Natural killer cell (primary cell): ENCODE measurements around the gene RAB21. TPM values are rescaled to one million over a fixed set of nuclear protein-coding genes. Genes with fewer than 3 reads are reported as not detected.

Experiments
- ATAC-seq, 3 donors: fragments of 150-1000 bp in 2 of 3; fragments of 200-7000 bp in 1 of 3; cut with Tn5 transposase; 1 replicate in 1 of 3; 2 replicates in 2 of 3; pipeline ENCODE4 v1.10.0; 2021; ENCODE audit warnings: mild to moderate bottlenecking in 2 of 3, moderate library complexity in 2 of 3
- DNase-seq, 2 donors: peaks; one replicate each; pipeline versions ENCODE4 v3.0.0 to v3.0.0-alpha.2; 2013 to 2021; ENCODE audit warnings: mixed read lengths in 1 of 2
- H3K27ac ChIP-seq: one replicate; pipeline ENCODE4 v1.5.1; 2013; ENCODE audit warnings: mild to moderate bottlenecking, low read length
- H3K27me3 ChIP-seq: one replicate; pipeline ENCODE4 v1.6.1; 2013; ENCODE audit warnings: low read length; ENCODE audit not compliant: control insufficient read depth, insufficient read depth
- H3K36me3 ChIP-seq: one replicate; pipeline ENCODE4 v1.6.1; 2013; ENCODE audit warnings: low read length; ENCODE audit not compliant: control insufficient read depth, insufficient read depth
- H3K4me1 ChIP-seq: one replicate; pipeline ENCODE4 v1.6.1; 2013; ENCODE audit warnings: low read length; ENCODE audit not compliant: control insufficient read depth, insufficient read depth
- H3K4me3 ChIP-seq: one replicate; pipeline ENCODE4 v1.5.1; 2013; ENCODE audit warnings: low read length
- H3K9me3 ChIP-seq: one replicate; pipeline ENCODE4 v1.6.1; 2013; ENCODE audit warnings: low read length; ENCODE audit not compliant: control insufficient read depth, insufficient read depth
- H3K27ac Mint-ChIP-seq, 2 donors: one replicate each; pipeline ENCODE4 v1.8.0; 2022; ENCODE audit warnings: mild to moderate bottlenecking in 2 of 2, mixed read lengths in 2 of 2, moderate library complexity in 1 of 2
- H3K27me3 Mint-ChIP-seq, 2 donors: one replicate each; pipeline ENCODE4 v1.8.0; 2022; ENCODE audit warnings: low read depth in 2 of 2, mixed read lengths in 2 of 2
- H3K36me3 Mint-ChIP-seq: one replicate; pipeline ENCODE4 v1.8.0; 2022; ENCODE audit warnings: mixed read lengths
- H3K4me1 Mint-ChIP-seq, 2 donors: one replicate each; pipeline ENCODE4 v1.8.0; 2022; ENCODE audit warnings: mixed read lengths in 2 of 2
- H3K4me3 Mint-ChIP-seq: one replicate; pipeline ENCODE4 v1.8.0; 2022; ENCODE audit warnings: mild to moderate bottlenecking, moderate library complexity, mixed read lengths
- H3K9me3 Mint-ChIP-seq, 2 donors: one replicate each; pipeline ENCODE4 v1.8.0; 2022; ENCODE audit warnings: mixed read lengths in 2 of 2
- CTCF ChIP-seq: fragments of 200-600 bp; IDR thresholded peaks from one replicate; pipeline ENCODE4 v1.8.0; 2022; ENCODE audit warnings: antibody characterized with exemption
- WGBS: methylation state at CpG from one replicate; pipeline ENCODE4 v1.1.7; 2013; ENCODE audit warnings: missing lambda C conversion rate; ENCODE audit not compliant: insufficient coverage; 5-methylcytosine and 5-hydroxymethylcytosine counted together
- intact Hi-C: fragments of 100-400 bp; cut with micrococcal nuclease; formaldehyde crosslinking; loops from one replicate; pipeline ENCODE4 v1.14.2; 2022
- total RNA-seq, 4 donors: library from RNA; stranded (reverse); fragments of 120-200 nt in 1 of 4; gene quantifications; one replicate each; pipeline versions ENCODE4 v1.2.3 to v1.2.4, GENCODE V29; 2013 to 2022

Gene RAB21
- total RNA-seq, 3 donors from 2014 or later (not counting 1 experiment from before 2014, with no cell fraction given) = 62.5 to 84.9 (median 68.7) TPM

GRCh38 chr12:71768900-71769299 is 14.2 kb downstream of the RAB21 start:
- Mint-ChIP-seq H3K36me3 (no peaks in the 10 kb centered on the region), H3K4me3 (no peak overlapping the region), H3K27ac (peak overlapping the region in 1 of 2 donors; percentile 22), H3K27me3 (no peaks in the 10 kb centered on the region), H3K9me3 (no peaks in the 10 kb centered on the region), H3K4me1 (peaks cover 41 to 56% of the 10 kb centered on the region in 2 donors)
- Histone ChIP-seq H3K9me3 (no peaks in the 10 kb centered on the region), H3K27ac (no peak overlapping the region), H3K4me1 (no peaks in the 10 kb centered on the region), H3K4me3 (no peak overlapping the region), H3K27me3 (no peaks in the 10 kb centered on the region), H3K36me3 (peaks cover 27% of the 10 kb centered on the region)
- intact Hi-C loops = no loop called here
- no peak for DNase-seq
- no peak for TF ChIP-seq CTCF
- no CpG with 5 or more reads among the region's 2 CpGs for WGBS
- ATAC-seq = peak in 1 of 3 donors; percentile 25

GRCh38 chr12:71771069-71771468 is 16.4 kb downstream of the RAB21 start:
- WGBS = 100% methylated on average over 1 of the region's 2 CpGs
- no peak for TF ChIP-seq CTCF
- H3K4me3 ChIP-seq = no peak overlapping the region
- Mint-ChIP-seq H3K9me3 (no peaks in the 10 kb centered on the region), H3K36me3 (no peaks in the 10 kb centered on the region), H3K4me3 (no peak overlapping the region), H3K4me1 (peaks cover 28 to 42% of the 10 kb centered on the region in 2 donors), H3K27ac (peak overlapping the region in 1 of 2 donors; percentile 14), H3K27me3 (no peaks in the 10 kb centered on the region)
- intact Hi-C loops = no loop called here
- no peak for DNase-seq
- no peaks in the 10 kb centered on the region for H3K27me3 ChIP-seq
- peaks cover 38% of the 10 kb centered on the region for H3K36me3 ChIP-seq
- no peak overlapping the region for H3K27ac ChIP-seq
- no peaks in the 10 kb centered on the region for H3K4me1 ChIP-seq
- H3K9me3 ChIP-seq = no peaks in the 10 kb centered on the region
- ATAC-seq = no peak

GRCh38 chr12:71772735-71773134 is 18.1 kb downstream of the RAB21 start:
- Histone ChIP-seq H3K4me3 (no peak overlapping the region), H3K27ac (no peak overlapping the region), H3K9me3 (no peaks in the 10 kb centered on the region), H3K4me1 (no peaks in the 10 kb centered on the region), H3K27me3 (no peaks in the 10 kb centered on the region), H3K36me3 (peaks cover 42% of the 10 kb centered on the region)
- peaks cover 15 to 32% of the 10 kb centered on the region in 2 donors for H3K4me1 Mint-ChIP-seq
- no peaks in the 10 kb centered on the region for H3K27me3 Mint-ChIP-seq
- intact Hi-C loops = no loop called here
- ATAC-seq = no peak
- DNase-seq = no peak
- H3K27ac Mint-ChIP-seq = peak overlapping the region in 1 of 2 donors; percentile 14
- TF ChIP-seq CTCF = no peak
- H3K4me3 Mint-ChIP-seq = no peak overlapping the region
- no peaks in the 10 kb centered on the region for H3K9me3 Mint-ChIP-seq
- no peaks in the 10 kb centered on the region for H3K36me3 Mint-ChIP-seq

GRCh38 chr12:71780237-71780822 is 25.7 kb downstream of the RAB21 start:
- peaks cover 29% of the 10 kb centered on the region for H3K36me3 ChIP-seq
- H3K27ac ChIP-seq = no peak overlapping the region

More at GRCh38 chr12:71780237-71780822, 25.7 kb downstream of the RAB21 start:
- Histone ChIP-seq H3K9me3 (no peaks in the 10 kb centered on the region), H3K4me1 (no peaks in the 10 kb centered on the region), H3K27me3 (no peaks in the 10 kb centered on the region), H3K4me3 (no peak overlapping the region)
- Mint-ChIP-seq H3K4me3 (no peak overlapping the region), H3K4me1 (peaks cover 12 to 16% of the 10 kb centered on the region in 2 donors), H3K27ac (peak overlapping the region; percentile 61 to 81), H3K36me3 (peaks cover 8% of the 10 kb centered on the region), H3K27me3 (no peaks in the 10 kb centered on the region), H3K9me3 (no peaks in the 10 kb centered on the region)
- TF ChIP-seq CTCF = peak; percentile 75
- ATAC-seq (peak in 2 of 3 donors; percentile 69 to 85), DNase-seq (peak in 1 of 2 donors; percentile 71)
- 26% methylated on average over 3 of the region's 3 CpGs for WGBS
- intact Hi-C loops = loop anchor here (1.0 kb wide), 2 partner anchors 66 to 158 kb away; partner anchors contain the start of gene TPH2
